ENCODE measurements around the gene ENTHD1. TPM values are rescaled to one million over a fixed set of nuclear protein-coding genes. Genes with fewer than 3 reads are reported as not detected.

ENTHD1 gene
- total and polyA plus RNA-seq, 2 donors (not counting 3 experiments of a cell fraction or from before 2014, with no cell fraction given) = not detected

DNA sequence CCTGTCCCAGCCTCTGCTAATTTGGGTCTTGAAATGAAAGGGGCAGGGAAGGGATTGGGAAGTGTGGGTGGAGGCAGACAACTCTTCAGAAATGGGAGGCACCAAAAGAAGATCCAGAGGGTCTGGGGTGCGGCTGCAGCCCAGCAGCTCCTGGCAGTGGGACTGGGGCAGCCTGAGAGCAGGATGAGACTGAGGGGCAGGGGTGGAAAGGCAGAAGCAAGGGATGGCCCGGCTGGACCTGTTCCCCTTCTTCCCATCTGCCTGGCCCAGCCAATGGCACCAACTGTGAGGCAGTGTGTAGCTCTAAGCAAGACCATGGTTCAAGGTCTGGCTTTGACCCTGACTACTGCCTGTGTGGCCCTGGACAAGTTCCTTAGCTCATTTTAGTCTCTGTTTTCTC is 160.4 kb downstream of the ENTHD1 start:
- CTCF ChIA-PET = no interaction called here
- intact Hi-C loops (cut with micrococcal nuclease) (no loop called here), dilution Hi-C loops (cut with MboI; ENCODE audit: extremely low pct_ligation_motif_present, low sequenced_read_pairs) (no loop called here)
- Histone ChIP-seq H2AFZ (ENCODE audit: low read depth, low read length) (no peak overlapping the region), H3K4me3 (replicated peaks in 1 of 3; ENCODE audit: insufficient read depth in 1 of 3, low read depth in 1 of 3, low read length in 3 of 3) (no peak overlapping the region), H3K79me2 (ENCODE audit: control insufficient read depth, insufficient read depth, low read length) (no peaks in the 10 kb centered on the region), H3K9ac (replicated peaks; ENCODE audit: extremely low read depth, insufficient read depth, low read length) (no peak overlapping the region), H3K4me1 (ENCODE audit: control insufficient read depth, extremely low read depth, insufficient read depth, low read length) (no peaks in the 10 kb centered on the region), H3K9me3 (replicated peaks; ENCODE audit: control insufficient read depth, insufficient read depth, low read length) (no peaks in the 10 kb centered on the region), H3K36me3 (ENCODE audit: control insufficient read depth in 2 of 2, extremely low read depth in 1 of 2, insufficient read depth in 2 of 2, low read length in 2 of 2) (no peaks in the 10 kb centered on the region), H4K20me1 (replicated peaks; ENCODE audit: control insufficient read depth, extremely low read depth, insufficient read depth, low read length) (no peaks in the 10 kb centered on the region), H3K27me3 (ENCODE audit: control insufficient read depth in 2 of 2, insufficient read depth in 2 of 2, low read length in 2 of 2) (peaks cover 6 to 11% of the 10 kb centered on the region in 2 experiments), H3K4me2 (ENCODE audit: insufficient read depth, low read length) (no peak overlapping the region), H3K9me1 (replicated peaks; ENCODE audit: control insufficient read depth, extremely low read depth, insufficient read depth, low read length) (no peaks in the 10 kb centered on the region), H3K27ac (ENCODE audit: insufficient read depth, low read depth, low read length) (no peak overlapping the region)
- FAIRE-seq (no peak), DNase-seq (ENCODE audit: low read depth, low spot score) (no peak)
- no TSS peak for BruUV-seq (replicated peaks)
- POLR2A ChIA-PET = no interaction called here
- TF ChIP-seq, protein P1, sequence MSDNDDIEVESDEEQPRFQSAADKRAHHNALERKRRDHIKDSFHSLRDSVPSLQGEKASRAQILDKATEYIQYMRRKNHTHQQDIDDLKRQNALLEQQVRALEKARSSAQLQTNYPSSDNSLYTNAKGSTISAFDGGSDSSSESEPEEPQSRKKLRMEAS (IDR thresholded peaks at IDR 0.05; ENCODE audit: insufficient read depth, insufficient read length) = no peak
- TF ChIP-seq POLR2A (IDR thresholded peaks at IDR 0.05; ENCODE audit: low read depth, low read length) (no peak), CTCF (IDR thresholded peaks at IDR 0.05; ENCODE audit: extremely low read depth in 1 of 2, insufficient read depth in 1 of 2, low read depth in 1 of 2, low read length in 2 of 2) (no peak), MYC (IDR thresholded peaks at IDR 0.05; ENCODE audit: low read depth, low read length) (no peak), EZH2 (IDR thresholded peaks at IDR 0.05; ENCODE audit: borderline replicate concordance, low read depth, low read length, severe bottlenecking) (no peak), POLR2AphosphoS5 (IDR thresholded peaks at IDR 0.05; ENCODE audit: insufficient read depth, low read depth, low read length) (no peak), GATA2 (IDR thresholded peaks at IDR 0.05; ENCODE audit: insufficient read depth, insufficient read length, low read depth, low read length) (no peak), JUN (IDR thresholded peaks at IDR 0.05; ENCODE audit: borderline replicate concordance, insufficient read depth, insufficient read length, low read depth) (no peak), FOS (IDR thresholded peaks at IDR 0.05; ENCODE audit: borderline replicate concordance, insufficient read depth, low read length) (no peak)
